Measurements from ENCODE around the gene SPIN2B. TPM values are rescaled to one million over a fixed set of nuclear protein-coding genes. Genes with fewer than 3 reads are reported as not detected.
"Not testable (repeated sequence)": the region's sequence is repeated elsewhere in the genome, so short reads cannot be mapped to it uniquely, and the experiment has no call there.

The SPIN2B gene
- total and polyA plus RNA-seq, 12 donors: 2.3 to 15.5 (median 10.8) TPM

DNA sequence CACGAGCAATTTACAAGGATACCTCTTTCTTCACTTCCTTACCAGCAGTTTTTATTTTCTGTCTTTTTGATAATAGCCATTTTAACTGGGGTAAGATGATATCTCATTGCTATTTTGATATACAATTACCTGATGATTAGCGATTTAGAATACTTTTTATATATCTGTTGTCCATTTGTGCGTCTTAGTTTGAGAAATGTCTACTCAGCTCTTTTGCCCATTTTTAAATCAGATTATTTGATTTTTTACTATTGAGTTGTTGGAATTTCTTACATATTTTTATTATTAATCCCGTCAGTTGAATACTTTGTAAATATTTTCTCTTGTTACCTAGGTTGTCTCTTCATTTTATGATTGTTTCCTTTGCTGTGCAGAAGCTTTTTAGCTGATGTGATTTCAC is 17.3 kb upstream of the SPIN2B start:
- intact Hi-C loops (cut with DNase I): no loop called here
- no peaks in the 10 kb centered on the region for H3K4me1 ChIP-seq (replicated peaks in 1 of 2)
- 62 to 92% (median 76%) methylated on average over 4 of the region's 4 CpGs for WGBS, 4 donors
- no peaks in the 10 kb centered on the region for H3K36me3 ChIP-seq (replicated peaks in 1 of 2)
- DNase-seq: no peak
- no peaks in the 10 kb centered on the region for H3K27me3 ChIP-seq
- H3K4me3 ChIP-seq: no peak overlapping the region
- TF ChIP-seq POLR2A (IDR thresholded peaks at IDR 0.05): no peak
- TF ChIP-seq, protein P1, sequence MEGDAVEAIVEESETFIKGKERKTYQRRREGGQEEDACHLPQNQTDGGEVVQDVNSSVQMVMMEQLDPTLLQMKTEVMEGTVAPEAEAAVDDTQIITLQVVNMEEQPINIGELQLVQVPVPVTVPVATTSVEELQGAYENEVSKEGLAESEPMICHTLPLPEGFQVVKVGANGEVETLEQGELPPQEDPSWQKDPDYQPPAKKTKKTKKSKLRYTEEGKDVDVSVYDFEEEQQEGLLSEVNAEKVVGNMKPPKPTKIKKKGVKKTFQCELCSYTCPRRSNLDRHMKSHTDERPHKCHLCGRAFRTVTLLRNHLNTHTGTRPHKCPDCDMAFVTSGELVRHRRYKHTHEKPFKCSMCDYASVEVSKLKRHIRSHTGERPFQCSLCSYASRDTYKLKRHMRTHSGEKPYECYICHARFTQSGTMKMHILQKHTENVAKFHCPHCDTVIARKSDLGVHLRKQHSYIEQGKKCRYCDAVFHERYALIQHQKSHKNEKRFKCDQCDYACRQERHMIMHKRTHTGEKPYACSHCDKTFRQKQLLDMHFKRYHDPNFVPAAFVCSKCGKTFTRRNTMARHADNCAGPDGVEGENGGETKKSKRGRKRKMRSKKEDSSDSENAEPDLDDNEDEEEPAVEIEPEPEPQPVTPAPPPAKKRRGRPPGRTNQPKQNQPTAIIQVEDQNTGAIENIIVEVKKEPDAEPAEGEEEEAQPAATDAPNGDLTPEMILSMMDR (IDR thresholded peaks at IDR 0.05): no peak
- no peaks in the 10 kb centered on the region for H3K9me3 ChIP-seq (replicated peaks in 1 of 3)
- H3K27ac ChIP-seq: no peak overlapping the region

DNA sequence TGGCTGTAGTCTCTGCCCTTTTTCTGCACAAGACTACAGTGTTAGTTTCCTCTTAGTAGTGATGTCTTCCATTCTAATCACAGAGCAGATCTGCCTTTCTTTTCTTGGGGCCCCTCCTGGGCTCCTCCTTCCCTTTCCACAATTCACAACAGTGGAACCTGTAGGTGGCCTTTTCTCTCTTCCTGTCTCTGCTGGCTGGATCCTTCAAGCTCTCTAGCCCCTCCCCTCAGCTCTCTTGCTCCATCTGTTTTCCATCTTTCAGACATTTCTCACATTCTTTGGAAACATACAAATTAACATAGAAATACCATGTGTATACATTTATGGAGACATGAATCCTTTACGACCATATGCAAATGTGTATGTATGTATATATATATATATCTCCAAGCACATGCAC is 16.2 kb upstream of the SPIN2B start:
- H3K36me3 ChIP-seq (replicated peaks in 1 of 2): no peaks in the 10 kb centered on the region
- no peaks in the 10 kb centered on the region for H3K27me3 ChIP-seq
- no peaks in the 10 kb centered on the region for H3K4me1 ChIP-seq (replicated peaks in 1 of 2)
- H3K9me3 ChIP-seq (replicated peaks in 1 of 3): no peaks in the 10 kb centered on the region
- peak overlapping the region in 1 of 4 donors; percentile 35 for H3K4me3 ChIP-seq
- no peak overlapping the region for H3K27ac ChIP-seq
- TF ChIP-seq, protein P1 (IDR thresholded peaks at IDR 0.05): no peak
- no peak for TF ChIP-seq POLR2A (IDR thresholded peaks at IDR 0.05)
- no peak for DNase-seq
- intact Hi-C loops (cut with DNase I): no loop called here
- WGBS, 4 donors: 52 to 76% (median 64%) methylated on average over 1 of the region's 1 CpG

DNA sequence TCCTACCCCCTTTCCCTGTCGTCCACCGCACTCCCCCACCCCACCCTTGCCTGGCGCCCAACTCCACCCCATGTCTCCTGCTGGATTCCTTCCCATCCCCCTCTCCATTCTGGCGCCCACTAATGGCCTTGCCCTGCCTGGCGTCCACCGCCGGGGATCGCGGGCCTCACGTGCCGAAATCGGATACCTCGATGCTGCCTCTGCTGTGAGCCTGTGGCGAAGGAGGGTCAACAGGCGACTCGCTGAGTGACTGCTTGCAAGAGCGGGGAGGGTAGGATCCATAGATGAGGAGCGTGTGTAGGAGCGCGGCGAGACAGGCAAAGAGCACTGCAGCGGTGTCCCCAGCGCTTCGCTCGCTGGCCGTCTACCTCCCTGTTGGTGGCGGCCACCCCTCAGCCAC is 15.7 kb upstream of the SPIN2B start, which contains the start of gene SPIN2A:
Gene SPIN2A (minus strand): TSS at position 325 of the 400 bp plus-strand sequence. CDS start 800 bp downstream, outside the sequence.
- H3K27me3 ChIP-seq; H3K9me3 ChIP-seq (replicated peaks in 1 of 3); H3K27ac ChIP-seq; H3K36me3 ChIP-seq (replicated peaks in 1 of 2); intact Hi-C loops (cut with DNase I); H3K4me1 ChIP-seq (replicated peaks in 1 of 2): not testable (repeated sequence)
- H3K4me3 ChIP-seq: peak within 1 kb of the TSS in 1 of 4 donors; percentile 35
- DNase-seq: peak; percentile 11 to 50 (median 17)
- 40 to 64% (median 50%) methylated on average over 18 to 27 of the region's 27 CpGs for WGBS, 4 donors

DNA sequence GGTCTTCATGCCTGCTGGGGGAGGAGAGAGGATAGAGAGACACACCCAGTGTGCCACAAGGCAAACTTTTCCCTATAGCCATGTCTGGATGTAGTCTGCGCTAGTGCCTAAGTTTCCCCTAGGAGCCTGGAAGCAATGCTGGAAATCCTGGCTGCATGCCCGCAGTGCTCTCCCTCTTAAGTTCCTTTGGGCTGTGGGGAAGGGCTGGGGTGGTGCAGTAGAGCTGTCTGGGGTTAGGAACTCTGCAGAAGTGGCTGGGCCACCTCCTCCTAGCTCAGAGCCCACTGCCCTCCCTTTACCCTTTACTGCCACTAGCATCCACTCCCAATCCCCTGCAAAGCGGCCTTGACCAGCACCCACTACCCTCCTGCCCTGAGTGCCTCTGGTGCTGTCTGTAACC is 15.2 kb upstream of the SPIN2B start:
- intact Hi-C loops (cut with DNase I); H3K27ac ChIP-seq; H3K9me3 ChIP-seq (replicated peaks in 1 of 3); H3K4me1 ChIP-seq (replicated peaks in 1 of 2); DNase-seq; H3K4me3 ChIP-seq; H3K36me3 ChIP-seq (replicated peaks in 1 of 2); H3K27me3 ChIP-seq: not testable (repeated sequence)
- WGBS, 4 donors: 59 to 92% (median 89%) methylated on average over 1 of the region's 3 CpGs

DNA sequence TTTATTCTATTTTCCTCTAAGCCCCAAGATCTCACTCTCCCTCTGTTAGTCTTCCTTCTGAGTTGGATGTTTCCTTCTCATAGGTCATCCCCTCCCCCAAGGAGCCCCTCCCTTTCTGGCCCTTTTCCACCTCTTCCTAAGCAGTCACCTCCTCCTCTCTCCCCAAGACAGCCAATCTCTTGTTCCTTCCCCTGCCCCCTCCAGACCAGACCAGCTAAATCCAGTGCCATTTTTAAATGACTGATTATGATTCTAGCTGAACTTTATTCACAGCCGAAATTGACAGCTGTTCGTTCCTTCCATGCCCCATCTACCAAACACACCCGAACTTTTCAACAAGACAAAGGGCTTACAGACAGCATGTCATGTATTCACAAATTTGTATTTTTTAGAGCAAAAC is 13.9 kb upstream of the SPIN2B start:
- WGBS, 4 donors: 80 to 93% (median 86%) methylated on average over 3 of the region's 3 CpGs

More for the DNA sequence above, 13.9 kb upstream of the SPIN2B start:
- H3K4me1 ChIP-seq (replicated peaks in 1 of 2): no peaks in the 10 kb centered on the region
- H3K27me3 ChIP-seq: no peaks in the 10 kb centered on the region
- no peak for TF ChIP-seq POLR2A (IDR thresholded peaks at IDR 0.05)
- TF ChIP-seq, protein P1 (IDR thresholded peaks at IDR 0.05): no peak
- H3K36me3 ChIP-seq (replicated peaks in 1 of 2): no peaks in the 10 kb centered on the region
- H3K9me3 ChIP-seq (replicated peaks in 1 of 3): no peaks in the 10 kb centered on the region
- no peak overlapping the region for H3K4me3 ChIP-seq
- intact Hi-C loops (cut with DNase I): no loop called here
- DNase-seq: no peak
- no peak overlapping the region for H3K27ac ChIP-seq

Measured in adrenal gland (tissue), 12 donors.